ENCODE results near the gene ELOVL1. TPM values are rescaled to one million over a fixed set of nuclear protein-coding genes. Genes with fewer than 3 reads are reported as not detected.
A peak's percentile ranks its signal among the peaks of the same experiment; 100 is the strongest.

ELOVL1 gene
- total and polyA plus RNA-seq, 2 of the 13 experiments (the other 11 are each of a cell fraction or from before 2014, with no cell fraction given), result 55.2 to 77.4 TPM

GRCh38 chr1:43404353-43404752 is 36.5 kb upstream of the ELOVL1 start:
- in situ Hi-C loops (cut with HindIII; ENCODE audit: extremely low pct_ligation_motif_present, low pct_unique_long_range_greater_than_20kb) (loop anchor here (25.0 kb wide), 1 partner anchor 492 kb away; no protein-coding TSS in a partner anchor), intact Hi-C loops (cut with micrococcal nuclease; ENCODE audit: unreplicated experiment) (loop anchor here (5.0 kb wide), 1 partner anchor 523 kb away; no protein-coding TSS in a partner anchor)
- H3K9me3 ChIP-seq (ENCODE audit: low read length), result no peaks in the 10 kb centered on the region
- WGBS (ENCODE audit: low lambda C conversion rate), result over 99% methylated on average over 6 of the region's 6 CpGs
- DNase-seq (ENCODE audit: low spot score) (no peak), ATAC-seq (no peak), FAIRE-seq (no peak)
- no peaks in the 10 kb centered on the region for H3K27me3 ChIP-seq (ENCODE audit: control insufficient read depth in 1 of 2, insufficient read depth in 2 of 2, low read length in 2 of 2)
- POLR2A ChIA-PET, result no interaction called here
- peaks cover 10% of the 10 kb centered on the region for H3K4me1 ChIP-seq (ENCODE audit: insufficient read depth, low read length)
- no peaks in the 10 kb centered on the region for H4K20me1 ChIP-seq (ENCODE audit: insufficient read depth, low read length)
- peaks cover 9 to 24% of the 10 kb centered on the region in 2 experiments; a peak in 4 of 5 replicates for H3K36me3 ChIP-seq (replicated peaks in 1 of 2; ENCODE audit: control insufficient read depth in 1 of 2, insufficient read depth in 2 of 2, low read length in 2 of 2)
- no peak overlapping the region for H2AFZ ChIP-seq (ENCODE audit: low read length)
- CTCF ChIA-PET (ENCODE audit: low intra/inter-chr PET ratio, low total read pairs), result no interaction called here
- H3K4me3 ChIP-seq (replicated peaks in 1 of 3; ENCODE audit: insufficient read depth in 1 of 3, low read depth in 2 of 3, low read length in 3 of 3), result no peak overlapping the region
- BruUV-seq (replicated peaks), result no TSS peak
- H3K79me2 ChIP-seq (ENCODE audit: insufficient read depth, low read length), result no peaks in the 10 kb centered on the region
- TF ChIP-seq HOXA7 (CRISPR knock-in tag; IDR thresholded peaks at IDR 0.05) (no peak), ZFP37 (CRISPR knock-in tag; IDR thresholded peaks at IDR 0.05; ENCODE audit: borderline replicate concordance) (no peak), ZNF335 (CRISPR knock-in tag; IDR thresholded peaks at IDR 0.05) (no peak), ZEB1 (IDR thresholded peaks at IDR 0.05; ENCODE audit: insufficient replicate concordance, low read depth) (no peak), ATF7 (IDR thresholded peaks at IDR 0.05) (peak; percentile 67), ATF7 (CRISPR knock-in tag; IDR thresholded peaks at IDR 0.05) (no peak), CEBPB (IDR thresholded peaks at IDR 0.05; ENCODE audit: borderline replicate concordance, low read depth, low read length) (peak; percentile 65), ZBTB10 (CRISPR knock-in tag; IDR thresholded peaks at IDR 0.05; ENCODE audit: borderline replicate concordance) (no peak), ZNF136 (CRISPR knock-in tag; IDR thresholded peaks at IDR 0.05; ENCODE audit: low read depth) (no peak), MAFF (IDR thresholded peaks at IDR 0.05; ENCODE audit: low read depth, low read length) (no peak), CHCHD3 (CRISPR knock-in tag; IDR thresholded peaks at IDR 0.05) (no peak), SMC3 (IDR thresholded peaks at IDR 0.05; ENCODE audit: low read length) (no peak), ARNTL (CRISPR knock-in tag; IDR thresholded peaks at IDR 0.05) (no peak)
- no peak overlapping the region for H3K4me2 ChIP-seq (ENCODE audit: low read depth, low read length)
- H3K9ac ChIP-seq (ENCODE audit: insufficient read depth, low read depth, low read length), result no peak overlapping the region
- H3K27ac ChIP-seq (ENCODE audit: extremely low read length, insufficient read depth, low read length), result no peak overlapping the region
